ENCODE results near the gene COX6B2. TPM values are rescaled to one million over a fixed set of nuclear protein-coding genes. Genes with fewer than 3 reads are reported as not detected.
A peak's percentile ranks its signal among the peaks of the same experiment; 100 is the strongest.

Gene COX6B2
- total and polyA plus RNA-seq, 10 donors = 0.06 to 1.6 (median 0.47) TPM; not detected in 3

DNA sequence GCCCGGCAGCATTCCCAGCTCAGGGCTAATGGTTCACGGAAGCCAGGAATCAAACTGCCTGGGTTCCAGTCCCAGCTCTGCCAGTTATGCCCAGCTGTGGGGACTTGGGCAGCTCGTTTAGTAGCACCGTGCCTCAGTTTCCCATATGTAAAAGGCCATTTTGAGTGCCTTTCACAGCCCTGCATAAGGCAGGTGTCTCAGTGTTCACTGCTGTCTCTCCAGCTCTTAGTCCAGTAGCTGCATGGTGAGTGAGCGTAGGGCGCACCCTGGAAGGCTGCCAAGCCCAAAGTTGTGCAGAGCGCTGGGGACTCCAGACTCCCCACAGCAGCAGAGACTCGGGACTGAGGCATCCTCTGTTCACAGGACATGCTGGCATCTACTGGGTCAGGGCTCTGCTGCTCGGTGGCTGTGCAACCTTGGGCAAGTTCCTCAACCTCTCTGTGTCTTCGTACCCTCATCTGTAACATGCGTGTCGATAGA lies 36.7 kb upstream of the COX6B2 start:
- Histone ChIP-seq H3K9me3 (no peaks in the 10 kb centered on the region), H3K36me3 (peaks cover 4 to 64% (median 48%) of the 10 kb centered on the region in 6 donors), H3K4me1 (peaks cover 28 to 56% (median 42%) of the 10 kb centered on the region in 6 donors), H3K27me3 (replicated peaks in 1 of 7) (no peaks in the 10 kb centered on the region), H3K4me3 (no peak overlapping the region), H3K27ac (peak overlapping the region in 1 of 8 donors; percentile 8)
- intact Hi-C loops (cut with DNase I; ENCODE audit: low total_unique reads) = no loop called here
- no peak for DNase-seq
- TF ChIP-seq POLR2A (IDR thresholded peaks at IDR 0.05) (no peak), POLR2AphosphoS5 (IDR thresholded peaks at IDR 0.05) (peak; percentile 32 to 54 (median 52))
- TF ChIP-seq, protein P1, sequence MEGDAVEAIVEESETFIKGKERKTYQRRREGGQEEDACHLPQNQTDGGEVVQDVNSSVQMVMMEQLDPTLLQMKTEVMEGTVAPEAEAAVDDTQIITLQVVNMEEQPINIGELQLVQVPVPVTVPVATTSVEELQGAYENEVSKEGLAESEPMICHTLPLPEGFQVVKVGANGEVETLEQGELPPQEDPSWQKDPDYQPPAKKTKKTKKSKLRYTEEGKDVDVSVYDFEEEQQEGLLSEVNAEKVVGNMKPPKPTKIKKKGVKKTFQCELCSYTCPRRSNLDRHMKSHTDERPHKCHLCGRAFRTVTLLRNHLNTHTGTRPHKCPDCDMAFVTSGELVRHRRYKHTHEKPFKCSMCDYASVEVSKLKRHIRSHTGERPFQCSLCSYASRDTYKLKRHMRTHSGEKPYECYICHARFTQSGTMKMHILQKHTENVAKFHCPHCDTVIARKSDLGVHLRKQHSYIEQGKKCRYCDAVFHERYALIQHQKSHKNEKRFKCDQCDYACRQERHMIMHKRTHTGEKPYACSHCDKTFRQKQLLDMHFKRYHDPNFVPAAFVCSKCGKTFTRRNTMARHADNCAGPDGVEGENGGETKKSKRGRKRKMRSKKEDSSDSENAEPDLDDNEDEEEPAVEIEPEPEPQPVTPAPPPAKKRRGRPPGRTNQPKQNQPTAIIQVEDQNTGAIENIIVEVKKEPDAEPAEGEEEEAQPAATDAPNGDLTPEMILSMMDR (IDR thresholded peaks at IDR 0.05 in 8 of 11, conservative IDR thresholded peaks at IDR 0.05 in 3 of 11) = no peak
- WGBS, 5 donors = 78 to 92% (median 82%) methylated on average over 10 to 12 of the region's 12 CpGs

DNA sequence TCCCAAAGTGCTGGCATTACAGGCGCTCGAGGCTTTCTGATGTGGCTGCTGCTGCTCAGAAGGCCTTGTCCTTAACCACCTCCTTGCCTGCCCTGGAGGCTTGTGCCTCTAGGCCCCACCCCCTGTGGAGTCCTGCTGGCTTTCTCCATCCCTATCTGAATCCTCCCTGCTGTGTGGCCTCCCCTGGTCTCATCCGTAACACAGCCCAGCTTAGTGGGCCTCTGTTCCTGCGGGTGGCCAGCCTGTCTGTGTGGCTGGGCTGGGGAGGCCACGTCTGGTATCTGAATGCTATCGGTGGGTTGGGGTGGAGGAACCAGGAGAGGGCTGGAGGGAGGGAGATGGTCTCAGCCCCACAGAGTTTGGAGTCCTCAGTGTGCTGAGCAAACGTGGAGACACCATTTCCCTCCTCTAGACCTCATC lies 36.0 kb upstream of the COX6B2 start:
- 74 to 86% (median 78%) methylated on average over 7 of the region's 7 CpGs for WGBS, 5 donors
- Histone ChIP-seq H3K4me1 (peaks cover 28 to 57% (median 42%) of the 10 kb centered on the region in 6 donors), H3K36me3 (peaks cover 4 to 64% (median 48%) of the 10 kb centered on the region in 6 donors), H3K9me3 (no peaks in the 10 kb centered on the region), H3K27me3 (replicated peaks in 1 of 7) (no peaks in the 10 kb centered on the region), H3K27ac (no peak overlapping the region), H3K4me3 (no peak overlapping the region)
- DNase-seq = no peak
- TF ChIP-seq POLR2AphosphoS5 (IDR thresholded peaks at IDR 0.05) = peak; percentile 29 to 70 (median 34)
- TF ChIP-seq, protein P1 (IDR thresholded peaks at IDR 0.05 in 8 of 11, conservative IDR thresholded peaks at IDR 0.05 in 3 of 11) = no peak
- intact Hi-C loops (cut with DNase I; ENCODE audit: low total_unique reads) = no loop called here

DNA sequence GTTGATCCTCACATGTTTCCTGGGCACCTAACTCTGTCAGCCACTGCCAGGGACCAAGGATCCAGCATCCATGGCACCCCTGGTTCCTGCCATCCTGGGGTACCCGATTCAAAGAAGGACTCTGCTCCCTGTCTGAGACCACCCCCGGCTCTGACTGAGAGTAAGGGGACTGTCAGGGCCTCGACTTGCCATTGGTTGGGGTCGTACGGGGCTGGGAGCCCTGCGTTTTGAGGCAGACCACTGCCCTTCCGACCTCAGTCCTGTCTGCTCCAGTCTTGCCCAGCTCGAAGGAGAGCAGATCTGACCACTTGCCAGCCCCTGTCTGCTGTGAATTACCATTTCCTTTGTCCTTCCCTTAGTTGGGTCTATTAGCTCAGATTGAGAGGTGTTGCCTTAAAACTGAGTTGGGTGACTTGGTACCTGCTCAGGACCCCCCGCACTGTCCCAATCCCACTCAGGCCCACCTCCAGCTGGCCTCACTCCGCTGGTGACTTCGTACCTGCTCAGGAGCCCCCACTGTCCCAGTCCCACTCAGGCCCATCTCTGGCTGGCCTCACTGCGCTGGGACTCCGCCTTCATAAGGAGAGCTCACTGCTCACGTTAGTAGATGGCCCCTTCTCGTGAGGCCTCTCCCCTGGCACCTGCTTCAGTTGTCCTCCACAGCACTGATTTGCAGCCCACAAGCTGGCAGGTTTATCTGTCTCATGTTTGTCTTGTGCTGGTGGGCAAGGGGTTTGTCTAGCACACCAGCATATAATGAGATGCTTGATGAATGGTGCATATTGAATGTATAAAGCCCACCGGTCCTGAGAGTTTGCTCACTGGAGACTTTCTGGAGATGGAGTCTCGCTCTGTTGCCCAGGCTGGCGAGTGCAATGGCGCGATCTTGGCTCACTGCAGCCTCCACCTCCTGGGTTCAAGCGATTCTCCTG lies 35.1 kb upstream of the COX6B2 start:
- H3K36me3 ChIP-seq = peaks cover 4 to 64% (median 48%) of the 10 kb centered on the region in 6 donors
- no peaks in the 10 kb centered on the region for H3K9me3 ChIP-seq
- no peaks in the 10 kb centered on the region for H3K27me3 ChIP-seq (replicated peaks in 1 of 7)
- DNase-seq = no peak
- WGBS, 5 donors = 80 to 89% (median 85%) methylated on average over 20 to 21 of the region's 21 CpGs
- H3K27ac ChIP-seq = peak overlapping the region in 1 of 8 donors; percentile 36
- no peak overlapping the region for H3K4me3 ChIP-seq
- H3K4me1 ChIP-seq = peaks cover 32 to 63% (median 48%) of the 10 kb centered on the region in 6 donors
- intact Hi-C loops (cut with DNase I; ENCODE audit: low total_unique reads) = no loop called here
- TF ChIP-seq POLR2A (IDR thresholded peaks at IDR 0.05) = no peak
- peak in 2 of 3 donors; percentile 51 to 63 for TF ChIP-seq POLR2AphosphoS5 (IDR thresholded peaks at IDR 0.05)

DNA sequence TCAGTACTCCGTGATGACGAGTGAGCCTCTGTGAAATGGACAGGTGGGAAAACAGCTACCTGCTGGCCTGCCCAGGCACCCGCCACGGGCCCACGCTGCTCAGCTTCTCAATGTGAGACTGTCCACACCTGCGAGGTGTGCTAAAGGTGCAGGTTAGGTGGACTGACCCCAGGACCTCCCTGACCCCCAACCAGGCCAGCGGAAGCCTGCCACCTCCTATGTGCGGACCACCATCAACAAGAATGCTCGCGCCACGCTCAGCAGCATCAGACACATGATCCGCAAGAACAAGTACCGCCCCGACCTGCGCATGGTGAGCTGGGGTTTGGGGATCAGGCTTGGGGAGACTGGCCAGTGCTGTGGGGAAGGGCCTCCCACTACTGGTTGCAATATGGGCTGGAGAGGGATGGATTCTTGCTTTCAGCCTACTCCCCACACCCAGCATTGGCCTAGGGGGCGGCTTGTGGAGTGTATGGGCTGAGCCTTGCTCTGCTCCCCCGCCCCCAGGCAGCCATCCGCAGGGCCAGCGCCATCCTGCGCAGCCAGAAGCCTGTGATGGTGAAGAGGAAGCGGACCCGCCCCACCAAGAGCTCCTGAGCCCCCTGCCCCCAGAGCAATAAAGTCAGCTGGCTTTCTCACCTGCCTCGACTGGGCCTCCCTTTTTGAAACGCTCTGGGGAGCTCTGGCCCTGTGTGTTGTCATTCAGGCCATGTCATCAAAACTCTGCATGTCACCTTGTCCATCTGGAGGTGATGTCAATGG lies 33.4 kb upstream of the COX6B2 start:
- peaks cover 4 to 63% (median 48%) of the 10 kb centered on the region in 6 donors for H3K36me3 ChIP-seq
- H3K27ac ChIP-seq = peak overlapping the region in 2 of 8 donors; percentile 90 to 92
- TF ChIP-seq POLR2A (IDR thresholded peaks at IDR 0.05) (no peak), POLR2AphosphoS5 (IDR thresholded peaks at IDR 0.05) (peak in 2 of 3 donors; percentile 39 to 46)
- no peak for DNase-seq
- no peaks in the 10 kb centered on the region for H3K9me3 ChIP-seq
- intact Hi-C loops (cut with DNase I; ENCODE audit: low total_unique reads) = no loop called here
- peaks cover 42 to 75% (median 59%) of the 10 kb centered on the region in 6 donors for H3K4me1 ChIP-seq
- WGBS, 5 donors = 87 to 93% (median 88%) methylated on average over 6 to 24 of the region's 24 CpGs
- no peaks in the 10 kb centered on the region for H3K27me3 ChIP-seq (replicated peaks in 1 of 7)
- H3K4me3 ChIP-seq = peak overlapping the region in 6 of 8 donors; percentile 74 to 95 (median 90)

Data from spleen (tissue), 11 donors.